ENCODE results near the gene GDF10. TPM values are rescaled to one million over a fixed set of nuclear protein-coding genes. Genes with fewer than 3 reads are reported as not detected.

The GDF10 gene
- total RNA-seq, 2 donors from 2014 or later: 6.6 to 8.0 TPM

DNA sequence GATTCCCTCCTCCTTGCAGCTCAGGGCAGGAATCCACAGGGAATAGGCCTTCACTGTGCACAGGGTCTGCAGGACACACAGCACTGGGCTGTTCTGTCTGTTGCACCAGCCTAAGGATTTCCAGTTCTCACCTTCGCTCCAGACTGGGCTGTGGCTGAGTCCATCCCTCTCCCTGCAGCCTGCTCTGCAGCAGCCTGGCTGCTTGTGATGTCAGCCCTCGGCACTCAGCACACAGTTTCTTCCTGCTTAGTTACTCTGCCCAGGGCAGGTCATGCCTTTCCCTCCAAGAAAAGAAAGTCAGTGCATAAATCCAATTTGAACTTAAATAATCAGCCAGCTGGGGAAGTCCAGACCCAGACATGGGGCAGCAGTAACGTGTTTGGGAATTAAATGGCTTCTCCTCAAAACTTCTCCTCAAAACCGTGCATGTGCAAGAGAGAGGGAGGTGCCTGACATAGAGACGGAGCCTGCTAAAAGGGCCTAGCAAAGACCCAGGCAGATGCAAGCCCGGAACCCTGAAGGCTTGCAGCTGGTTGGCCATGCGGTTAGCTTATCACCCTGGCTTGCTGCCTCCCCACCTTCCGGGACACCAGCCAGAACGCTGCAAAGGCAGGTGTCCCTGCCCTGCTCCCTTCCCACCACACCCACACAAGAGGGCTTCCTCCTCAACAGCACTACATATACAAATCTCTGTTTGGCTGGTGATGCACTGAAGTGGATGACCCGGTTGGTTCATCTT, 11.4 kb downstream of the GDF10 start:
- Histone ChIP-seq H3K9me3 (no peaks in the 10 kb centered on the region), H3K4me3 (no peak overlapping the region), H3K4me1 (peaks cover 74% of the 10 kb centered on the region), H3K27me3 (no peaks in the 10 kb centered on the region), H3K27ac (peak overlapping the region; percentile 54 to 83 (median 72)), H3K36me3 (replicated peaks in 1 of 2; ENCODE audit: insufficient read depth in 1 of 2, low read depth in 2 of 2) (peaks cover 0 to 1% of the 10 kb centered on the region in 2 donors)
- ATAC-seq (peak; percentile 93), DNase-seq (peak; percentile 94 to 96 (median 95))
- 19 to 27% methylated on average over 7 to 10 of the region's 10 CpGs for WGBS, 2 donors
- TF ChIP-seq, protein P1, sequence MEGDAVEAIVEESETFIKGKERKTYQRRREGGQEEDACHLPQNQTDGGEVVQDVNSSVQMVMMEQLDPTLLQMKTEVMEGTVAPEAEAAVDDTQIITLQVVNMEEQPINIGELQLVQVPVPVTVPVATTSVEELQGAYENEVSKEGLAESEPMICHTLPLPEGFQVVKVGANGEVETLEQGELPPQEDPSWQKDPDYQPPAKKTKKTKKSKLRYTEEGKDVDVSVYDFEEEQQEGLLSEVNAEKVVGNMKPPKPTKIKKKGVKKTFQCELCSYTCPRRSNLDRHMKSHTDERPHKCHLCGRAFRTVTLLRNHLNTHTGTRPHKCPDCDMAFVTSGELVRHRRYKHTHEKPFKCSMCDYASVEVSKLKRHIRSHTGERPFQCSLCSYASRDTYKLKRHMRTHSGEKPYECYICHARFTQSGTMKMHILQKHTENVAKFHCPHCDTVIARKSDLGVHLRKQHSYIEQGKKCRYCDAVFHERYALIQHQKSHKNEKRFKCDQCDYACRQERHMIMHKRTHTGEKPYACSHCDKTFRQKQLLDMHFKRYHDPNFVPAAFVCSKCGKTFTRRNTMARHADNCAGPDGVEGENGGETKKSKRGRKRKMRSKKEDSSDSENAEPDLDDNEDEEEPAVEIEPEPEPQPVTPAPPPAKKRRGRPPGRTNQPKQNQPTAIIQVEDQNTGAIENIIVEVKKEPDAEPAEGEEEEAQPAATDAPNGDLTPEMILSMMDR (IDR thresholded peaks at IDR 0.05): peak in 1 of 7 experiments; percentile 1
- peak in 2 of 3 donors; percentile 25 to 34 for TF ChIP-seq POLR2A (IDR thresholded peaks at IDR 0.05)
- intact Hi-C loops (cut with DNase I): no loop called here

DNA sequence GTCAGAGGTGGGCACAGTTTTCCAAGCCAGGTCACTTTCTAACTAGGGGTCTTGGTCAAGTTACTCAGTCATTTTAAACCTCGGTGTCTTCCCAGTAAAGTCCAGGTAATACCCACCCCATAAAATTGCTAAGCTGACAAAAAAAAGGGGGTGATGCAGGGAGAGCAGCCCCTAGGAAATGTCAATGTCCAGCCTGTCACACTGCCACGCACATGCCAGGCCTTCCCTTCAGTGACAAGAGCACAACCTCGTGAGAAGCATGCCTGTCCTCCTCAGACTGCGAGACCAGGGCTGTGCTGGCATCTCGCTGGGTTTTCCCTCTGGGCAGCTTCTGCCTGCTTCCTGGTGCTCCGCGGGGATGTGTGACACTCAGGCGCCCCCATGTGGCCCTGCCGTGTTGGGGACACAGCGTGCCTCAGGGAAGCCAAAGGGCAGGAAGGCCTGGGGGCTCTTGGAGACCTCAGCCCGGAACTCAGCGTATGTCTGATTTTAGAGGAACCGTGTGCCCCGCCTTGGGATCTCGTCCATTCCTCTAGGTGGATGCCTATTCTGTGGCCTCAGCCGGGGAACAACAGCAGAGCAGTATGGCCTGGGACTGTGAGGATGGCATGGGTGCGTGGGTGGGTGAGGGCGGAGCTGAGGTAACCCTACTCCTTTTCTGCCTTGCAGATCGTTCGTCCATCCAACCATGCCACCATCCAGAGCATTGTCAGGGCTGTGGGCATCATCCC, 12.1 kb downstream of the GDF10 start:
- Histone ChIP-seq H3K27ac (peak overlapping the region in 3 of 4 donors; percentile 66 to 83 (median 72)), H3K4me1 (peaks cover 67% of the 10 kb centered on the region), H3K27me3 (no peaks in the 10 kb centered on the region), H3K9me3 (no peaks in the 10 kb centered on the region), H3K36me3 (replicated peaks in 1 of 2; ENCODE audit: insufficient read depth in 1 of 2, low read depth in 2 of 2) (peaks cover 0 to 1% of the 10 kb centered on the region in 2 donors), H3K4me3 (no peak overlapping the region)
- ATAC-seq: peak; percentile 82
- TF ChIP-seq, protein P1 (IDR thresholded peaks at IDR 0.05): peak; percentile 80 to 95 (median 93)
- TF ChIP-seq POLR2A (IDR thresholded peaks at IDR 0.05): no peak
- intact Hi-C loops (cut with DNase I): no loop called here
- peak; percentile 91 to 93 (median 92) for DNase-seq
- 8 to 21% methylated on average over 11 to 20 of the region's 20 CpGs for WGBS, 2 donors

DNA sequence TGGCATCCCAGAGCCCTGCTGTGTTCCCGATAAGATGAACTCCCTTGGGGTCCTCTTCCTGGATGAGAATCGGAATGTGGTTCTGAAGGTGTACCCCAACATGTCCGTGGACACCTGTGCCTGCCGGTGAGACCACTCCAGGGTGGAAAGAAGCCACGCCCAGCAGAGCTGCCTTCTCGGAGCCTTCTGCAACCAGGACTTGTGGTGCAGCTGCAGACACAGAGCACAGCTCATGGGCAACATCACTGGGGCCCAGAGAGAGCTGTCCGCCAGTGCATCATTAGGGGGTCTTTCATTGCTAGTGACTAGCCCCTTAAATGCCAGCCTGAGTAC, 12.6 kb downstream of the GDF10 start:
- no peak overlapping the region for H3K27ac ChIP-seq
- peaks cover 0 to 1% of the 10 kb centered on the region in 2 donors for H3K36me3 ChIP-seq (replicated peaks in 1 of 2; ENCODE audit: insufficient read depth in 1 of 2, low read depth in 2 of 2)
- no peak for TF ChIP-seq POLR2A (IDR thresholded peaks at IDR 0.05)
- TF ChIP-seq, protein P1 (IDR thresholded peaks at IDR 0.05): no peak
- 77 to 84% methylated on average over 4 to 6 of the region's 7 CpGs for WGBS, 2 donors
- no peak overlapping the region for H3K4me3 ChIP-seq
- ATAC-seq (no peak), DNase-seq (no peak)
- no peaks in the 10 kb centered on the region for H3K9me3 ChIP-seq
- H3K4me1 ChIP-seq: peaks cover 61% of the 10 kb centered on the region
- no peaks in the 10 kb centered on the region for H3K27me3 ChIP-seq
- intact Hi-C loops (cut with DNase I): no loop called here

DNA sequence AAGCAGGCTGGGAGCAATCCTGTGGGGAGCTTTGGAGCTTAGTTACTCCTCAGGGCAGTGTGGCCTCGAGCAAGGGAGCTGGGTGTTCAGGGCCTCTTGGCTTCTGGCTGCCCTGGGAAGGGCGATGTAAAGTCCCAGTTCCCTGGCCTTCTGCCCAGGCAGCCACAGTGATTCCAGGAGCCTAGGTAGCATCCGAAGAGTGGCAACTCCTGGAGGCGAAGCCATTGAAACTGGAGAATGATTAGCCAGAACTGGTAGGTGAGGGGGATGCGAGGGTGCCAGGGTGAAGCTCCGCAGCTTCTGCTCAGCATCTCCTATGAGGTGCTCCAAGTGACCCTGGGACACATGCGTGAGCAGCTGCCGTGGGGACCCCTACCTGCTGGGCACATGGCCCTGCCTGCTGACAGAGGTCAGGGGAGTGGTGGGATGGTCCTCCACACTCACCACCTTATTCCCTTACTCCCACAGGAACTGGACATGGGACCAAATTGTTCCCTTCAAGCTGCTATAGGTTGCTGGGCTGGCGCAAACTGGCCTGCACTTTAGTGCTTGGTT, 14.5 kb downstream of the GDF10 start:
- no peak overlapping the region for H3K4me3 ChIP-seq
- 73 to 84% methylated on average over 7 to 8 of the region's 9 CpGs for WGBS, 2 donors
- TF ChIP-seq, protein P1 (IDR thresholded peaks at IDR 0.05): no peak
- TF ChIP-seq POLR2A (IDR thresholded peaks at IDR 0.05): no peak
- H3K36me3 ChIP-seq (replicated peaks in 1 of 2; ENCODE audit: insufficient read depth in 1 of 2, low read depth in 2 of 2): peaks cover 0 to 1% of the 10 kb centered on the region in 2 donors
- intact Hi-C loops (cut with DNase I): no loop called here
- H3K27ac ChIP-seq: no peak overlapping the region
- H3K4me1 ChIP-seq: peaks cover 43% of the 10 kb centered on the region
- DNase-seq (peak in 1 of 4 donors; percentile 52), ATAC-seq (no peak)
- no peaks in the 10 kb centered on the region for H3K9me3 ChIP-seq
- no peaks in the 10 kb centered on the region for H3K27me3 ChIP-seq
